DOHH2 (cell line): ENCODE measurements around the gene ELANE.

Experiments
- EZH2phosphoT487 ChIP-seq: fragments of 200-600 bp; sonication (generic); IDR thresholded peaks from 2 replicates; pipeline ENCODE4 v1.6.1; 2017; ENCODE audit warnings: borderline replicate concordance, mild to moderate bottlenecking, antibody characterized with exemption, low read length, moderate library complexity, mixed read lengths
- TF ChIP-seq, protein P1 (sequence below): fragments of 200-600 bp; sonication (generic); IDR thresholded peaks from one replicate; pipeline ENCODE4 v1.5.1; 2014; ENCODE audit warnings: antibody characterized with exemption, mild to moderate bottlenecking, low read depth, low read length; ENCODE audit not compliant: poor library complexity, severe bottlenecking

DNA sequence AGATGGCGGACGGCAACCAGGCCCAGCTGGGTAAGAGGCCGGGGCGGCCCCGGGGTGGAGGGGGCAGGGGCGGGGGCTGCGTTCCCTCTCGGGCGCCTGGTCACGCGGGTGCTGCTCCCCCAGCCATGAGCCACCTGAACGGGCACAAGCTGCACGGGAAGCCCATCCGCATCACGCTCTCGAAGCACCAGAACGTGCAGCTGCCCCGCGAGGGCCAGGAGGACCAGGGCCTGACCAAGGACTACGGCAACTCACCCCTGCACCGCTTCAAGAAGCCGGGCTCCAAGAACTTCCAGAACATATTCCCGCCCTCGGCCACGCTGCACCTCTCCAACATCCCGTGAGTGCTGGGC, 43.7 kb upstream of the ELANE start:
- TF ChIP-seq, protein P1, sequence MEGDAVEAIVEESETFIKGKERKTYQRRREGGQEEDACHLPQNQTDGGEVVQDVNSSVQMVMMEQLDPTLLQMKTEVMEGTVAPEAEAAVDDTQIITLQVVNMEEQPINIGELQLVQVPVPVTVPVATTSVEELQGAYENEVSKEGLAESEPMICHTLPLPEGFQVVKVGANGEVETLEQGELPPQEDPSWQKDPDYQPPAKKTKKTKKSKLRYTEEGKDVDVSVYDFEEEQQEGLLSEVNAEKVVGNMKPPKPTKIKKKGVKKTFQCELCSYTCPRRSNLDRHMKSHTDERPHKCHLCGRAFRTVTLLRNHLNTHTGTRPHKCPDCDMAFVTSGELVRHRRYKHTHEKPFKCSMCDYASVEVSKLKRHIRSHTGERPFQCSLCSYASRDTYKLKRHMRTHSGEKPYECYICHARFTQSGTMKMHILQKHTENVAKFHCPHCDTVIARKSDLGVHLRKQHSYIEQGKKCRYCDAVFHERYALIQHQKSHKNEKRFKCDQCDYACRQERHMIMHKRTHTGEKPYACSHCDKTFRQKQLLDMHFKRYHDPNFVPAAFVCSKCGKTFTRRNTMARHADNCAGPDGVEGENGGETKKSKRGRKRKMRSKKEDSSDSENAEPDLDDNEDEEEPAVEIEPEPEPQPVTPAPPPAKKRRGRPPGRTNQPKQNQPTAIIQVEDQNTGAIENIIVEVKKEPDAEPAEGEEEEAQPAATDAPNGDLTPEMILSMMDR, result no peak
- no peak for TF ChIP-seq EZH2phosphoT487
